ENCODE data around the gene LAMA2.

Gene LAMA2

DNA sequence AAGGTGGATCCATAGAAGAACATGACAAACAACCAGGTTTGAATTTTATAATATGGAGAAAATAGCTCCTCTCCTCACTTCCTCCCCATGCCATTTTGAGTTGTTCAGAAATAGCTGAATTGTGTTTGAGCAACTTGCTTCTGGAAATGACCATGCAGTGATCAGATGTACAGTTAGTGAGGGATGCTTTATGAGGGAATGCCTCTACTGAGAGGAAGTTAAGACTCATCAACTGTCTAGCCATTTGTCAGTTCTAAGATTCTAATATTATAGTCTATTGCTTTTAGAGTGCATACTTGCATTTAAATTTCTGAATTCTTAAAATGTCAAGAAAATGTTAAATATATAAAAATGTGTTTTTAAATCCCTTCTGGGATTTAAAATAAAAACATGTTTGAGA lies 3.8 kb downstream of the LAMA2 start:
- H3K36me3 ChIP-seq (ENCODE audit: insufficient read depth, low read length), result no peaks in the 10 kb centered on the region
- no peaks in the 10 kb centered on the region for H3K9me2 ChIP-seq (ENCODE audit: low read depth, low read length)
- no peak overlapping the region for H3K4me2 ChIP-seq (ENCODE audit: low read length)
- H3K9me3 ChIP-seq (ENCODE audit: low read length), result no peaks in the 10 kb centered on the region
- H3F3A ChIP-seq (ENCODE audit: insufficient read depth, low read length), result no peaks in the 10 kb centered on the region
- no peaks in the 10 kb centered on the region for H3K79me2 ChIP-seq (ENCODE audit: insufficient read depth, low read length)
- H3K4me3 ChIP-seq (ENCODE audit: low read depth, low read length, poor library complexity, severe bottlenecking), result no peak overlapping the region
- no peaks in the 10 kb centered on the region for H3K4me1 ChIP-seq (ENCODE audit: insufficient read depth, low read length, severe bottlenecking)
- H3K27me3 ChIP-seq (ENCODE audit: insufficient read depth, low read length), result no peaks in the 10 kb centered on the region
- TF ChIP-seq, protein P1, sequence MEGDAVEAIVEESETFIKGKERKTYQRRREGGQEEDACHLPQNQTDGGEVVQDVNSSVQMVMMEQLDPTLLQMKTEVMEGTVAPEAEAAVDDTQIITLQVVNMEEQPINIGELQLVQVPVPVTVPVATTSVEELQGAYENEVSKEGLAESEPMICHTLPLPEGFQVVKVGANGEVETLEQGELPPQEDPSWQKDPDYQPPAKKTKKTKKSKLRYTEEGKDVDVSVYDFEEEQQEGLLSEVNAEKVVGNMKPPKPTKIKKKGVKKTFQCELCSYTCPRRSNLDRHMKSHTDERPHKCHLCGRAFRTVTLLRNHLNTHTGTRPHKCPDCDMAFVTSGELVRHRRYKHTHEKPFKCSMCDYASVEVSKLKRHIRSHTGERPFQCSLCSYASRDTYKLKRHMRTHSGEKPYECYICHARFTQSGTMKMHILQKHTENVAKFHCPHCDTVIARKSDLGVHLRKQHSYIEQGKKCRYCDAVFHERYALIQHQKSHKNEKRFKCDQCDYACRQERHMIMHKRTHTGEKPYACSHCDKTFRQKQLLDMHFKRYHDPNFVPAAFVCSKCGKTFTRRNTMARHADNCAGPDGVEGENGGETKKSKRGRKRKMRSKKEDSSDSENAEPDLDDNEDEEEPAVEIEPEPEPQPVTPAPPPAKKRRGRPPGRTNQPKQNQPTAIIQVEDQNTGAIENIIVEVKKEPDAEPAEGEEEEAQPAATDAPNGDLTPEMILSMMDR (IDR thresholded peaks at IDR 0.05; ENCODE audit: low read length), result no peak
- TF ChIP-seq EZH2 (IDR thresholded peaks at IDR 0.05; ENCODE audit: borderline replicate concordance, low read length), result no peak
- H4K20me1 ChIP-seq (ENCODE audit: insufficient read depth, low read length), result no peaks in the 10 kb centered on the region
- no peak overlapping the region for H3K9ac ChIP-seq (ENCODE audit: low read length)
- no peak overlapping the region for H3K27ac ChIP-seq (ENCODE audit: low read depth, low read length, poor library complexity, severe bottlenecking)
- H2AFZ ChIP-seq (ENCODE audit: low read length), result no peak overlapping the region

DNA sequence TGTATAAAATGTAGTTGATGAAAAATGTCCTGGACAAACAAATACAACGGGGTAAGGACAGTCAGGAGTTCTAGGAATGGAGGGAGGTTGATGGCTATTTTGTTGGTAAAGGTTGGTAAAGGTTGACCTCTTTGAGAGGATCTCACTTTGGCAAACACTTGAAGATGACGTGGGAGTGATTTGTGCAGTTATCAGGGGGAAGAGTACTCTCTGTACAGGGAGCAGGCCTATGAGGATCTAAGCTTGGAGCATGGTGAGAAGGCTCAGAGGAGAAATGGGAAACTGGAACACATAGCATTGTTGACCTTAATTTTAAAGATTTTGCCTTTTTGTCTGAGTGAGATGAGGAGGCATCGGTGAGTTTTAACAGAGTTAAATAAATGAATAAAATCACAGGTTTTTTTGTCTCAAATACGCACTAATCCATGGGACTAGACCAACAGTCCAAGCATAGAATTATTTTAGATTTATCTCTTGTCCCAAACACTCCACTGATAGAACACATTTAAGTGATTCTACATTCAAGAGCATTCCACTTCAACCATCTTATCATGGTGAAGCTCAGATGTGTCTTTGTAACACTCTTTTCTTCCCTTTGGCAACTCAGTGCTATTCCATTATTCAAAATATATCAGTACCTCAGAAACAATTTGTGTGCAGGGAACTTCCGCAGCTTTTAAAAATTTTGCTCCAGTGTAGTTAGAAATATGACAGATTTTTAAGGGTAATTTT lies 5.7 kb downstream of the LAMA2 start:
- H3K9ac ChIP-seq (ENCODE audit: low read length), result no peak overlapping the region
- no peak overlapping the region for H3K27ac ChIP-seq (ENCODE audit: low read depth, low read length, poor library complexity, severe bottlenecking)
- no peaks in the 10 kb centered on the region for H3K36me3 ChIP-seq (ENCODE audit: insufficient read depth, low read length)
- H3K9me2 ChIP-seq (ENCODE audit: low read depth, low read length), result no peaks in the 10 kb centered on the region
- no peaks in the 10 kb centered on the region for H3K79me2 ChIP-seq (ENCODE audit: insufficient read depth, low read length)
- H3K4me3 ChIP-seq (ENCODE audit: low read depth, low read length, poor library complexity, severe bottlenecking), result no peak overlapping the region
- H3K4me2 ChIP-seq (ENCODE audit: low read length), result no peak overlapping the region
- H4K20me1 ChIP-seq (ENCODE audit: insufficient read depth, low read length), result no peaks in the 10 kb centered on the region
- H3K27me3 ChIP-seq (ENCODE audit: insufficient read depth, low read length), result no peaks in the 10 kb centered on the region
- no peaks in the 10 kb centered on the region for H3F3A ChIP-seq (ENCODE audit: insufficient read depth, low read length)
- no peaks in the 10 kb centered on the region for H3K9me3 ChIP-seq (ENCODE audit: low read length)
- no peak for TF ChIP-seq EZH2 (IDR thresholded peaks at IDR 0.05; ENCODE audit: borderline replicate concordance, low read length)
- TF ChIP-seq, protein P1 (IDR thresholded peaks at IDR 0.05; ENCODE audit: low read length), result no peak
- no peaks in the 10 kb centered on the region for H3K4me1 ChIP-seq (ENCODE audit: insufficient read depth, low read length, severe bottlenecking)
- H2AFZ ChIP-seq (ENCODE audit: low read length), result no peak overlapping the region

DNA sequence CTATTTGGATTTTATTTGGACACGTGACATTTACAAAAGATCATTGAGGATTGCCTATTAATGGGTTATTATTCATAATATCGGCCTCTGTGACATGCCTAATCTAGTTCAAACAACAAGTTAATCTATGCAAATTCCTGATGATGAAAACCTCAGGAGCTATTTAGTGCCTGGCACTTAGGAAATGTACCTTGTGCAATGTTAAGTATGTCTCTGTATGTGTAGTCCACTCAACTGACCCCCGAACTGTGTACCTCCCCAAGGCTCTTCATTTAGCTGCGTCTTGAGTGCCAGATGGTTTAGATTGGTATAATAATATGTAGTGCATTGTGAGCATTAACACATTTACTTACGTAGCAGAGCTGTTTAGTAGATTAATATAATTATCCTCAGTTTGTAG lies 6.9 kb downstream of the LAMA2 start:
- H4K20me1 ChIP-seq (ENCODE audit: insufficient read depth, low read length), result no peaks in the 10 kb centered on the region
- TF ChIP-seq, protein P1 (IDR thresholded peaks at IDR 0.05; ENCODE audit: low read length), result no peak
- TF ChIP-seq EZH2 (IDR thresholded peaks at IDR 0.05; ENCODE audit: borderline replicate concordance, low read length), result no peak
- no peak overlapping the region for H2AFZ ChIP-seq (ENCODE audit: low read length)
- H3K4me1 ChIP-seq (ENCODE audit: insufficient read depth, low read length, severe bottlenecking), result no peaks in the 10 kb centered on the region
- no peaks in the 10 kb centered on the region for H3K9me3 ChIP-seq (ENCODE audit: low read length)
- no peak overlapping the region for H3K9ac ChIP-seq (ENCODE audit: low read length)
- no peaks in the 10 kb centered on the region for H3K9me2 ChIP-seq (ENCODE audit: low read depth, low read length)
- no peak overlapping the region for H3K27ac ChIP-seq (ENCODE audit: low read depth, low read length, poor library complexity, severe bottlenecking)
- no peaks in the 10 kb centered on the region for H3K27me3 ChIP-seq (ENCODE audit: insufficient read depth, low read length)
- no peaks in the 10 kb centered on the region for H3F3A ChIP-seq (ENCODE audit: insufficient read depth, low read length)
- no peaks in the 10 kb centered on the region for H3K36me3 ChIP-seq (ENCODE audit: insufficient read depth, low read length)
- no peak overlapping the region for H3K4me2 ChIP-seq (ENCODE audit: low read length)
- no peak overlapping the region for H3K4me3 ChIP-seq (ENCODE audit: low read depth, low read length, poor library complexity, severe bottlenecking)
- no peaks in the 10 kb centered on the region for H3K79me2 ChIP-seq (ENCODE audit: insufficient read depth, low read length)
